Fibroblast of lung (primary cell): ENCODE results near the gene BTN2A1. TPM values are rescaled to one million over a fixed set of nuclear protein-coding genes. Genes with fewer than 3 reads are reported as not detected.

ENCODE experiments used
- DNase-seq, 2 donors: peaks; one replicate each; pipeline versions ENCODE4 v3.0.0 to v3.0.0-alpha.2; 2010; ENCODE audit warnings: low read depth in 2 of 2
- H2AFZ ChIP-seq: 2 replicates; pipeline ENCODE4 v1.5.1; 2012; ENCODE audit warnings: low read length, control low read depth, inconsistent platforms
- H3K27ac ChIP-seq: 2 replicates; pipeline ENCODE4 v1.5.1; 2011; ENCODE audit warnings: low read length, control low read depth; ENCODE audit not compliant: insufficient read depth
- H3K27me3 ChIP-seq: 2 replicates; pipeline ENCODE4 v1.5.1; 2011; ENCODE audit warnings: mild to moderate bottlenecking, low read length; ENCODE audit not compliant: control insufficient read depth, insufficient read depth
- H3K36me3 ChIP-seq: 2 replicates; pipeline ENCODE4 v1.5.1; 2011; ENCODE audit warnings: low read length; ENCODE audit not compliant: control insufficient read depth, insufficient read depth
- H3K4me1 ChIP-seq: 2 replicates; pipeline ENCODE4 v1.5.1; 2011; ENCODE audit warnings: low read length; ENCODE audit not compliant: control insufficient read depth, insufficient read depth; ENCODE audit errors: extremely low read depth
- H3K4me2 ChIP-seq: 2 replicates; pipeline ENCODE4 v1.5.1; 2011; ENCODE audit warnings: low read length, control low read depth; ENCODE audit not compliant: insufficient read depth; ENCODE audit errors: extremely low read depth
- H3K4me3 ChIP-seq, 4 experiments: fragments of 200-600 bp in 1 of 4; sonication (generic) in 1 of 4; replicated peaks in 1 of 4; 2 replicates each; pipeline ENCODE4 v1.5.1; 2011 to 2016; ENCODE audit warnings: low read length in 4 of 4, low read depth in 3 of 4, mild to moderate bottlenecking in 3 of 4, control low read depth in 2 of 4, inconsistent platforms in 1 of 4, mixed read lengths in 1 of 4; ENCODE audit not compliant: insufficient read depth in 1 of 4; ENCODE audit errors: control extremely low read depth in 1 of 4
- H3K79me2 ChIP-seq: 2 replicates; pipeline ENCODE4 v1.5.1; 2012; ENCODE audit warnings: mild to moderate bottlenecking, low read length, inconsistent platforms; ENCODE audit not compliant: control insufficient read depth, insufficient read depth
- H3K9ac ChIP-seq: 2 replicates; pipeline ENCODE4 v1.5.1; 2011; ENCODE audit warnings: mild to moderate bottlenecking, low read length, control low read depth; ENCODE audit not compliant: insufficient read depth
- H3K9me3 ChIP-seq: 2 replicates; pipeline ENCODE4 v1.5.1; 2012; ENCODE audit warnings: low read depth, low read length; ENCODE audit not compliant: control insufficient read depth, insufficient read depth
- H4K20me1 ChIP-seq: 2 replicates; pipeline ENCODE4 v1.5.1; 2011; ENCODE audit warnings: low read length; ENCODE audit not compliant: control insufficient read depth, insufficient read depth; ENCODE audit errors: extremely low read depth
- CTCF ChIP-seq, 2 donors: IDR thresholded peaks in 1 of 2; conservative IDR thresholded peaks in 1 of 2; 1 replicate in 1 of 2; 2 replicates in 1 of 2; pipeline ENCODE4 v1.5.1; 2011 to 2012; ENCODE audit warnings: low read length in 2 of 2, control low read depth in 1 of 2, inconsistent platforms in 1 of 2, low read depth in 1 of 2, mild to moderate bottlenecking in 1 of 2
- EZH2 ChIP-seq: IDR thresholded peaks from 2 replicates; pipeline ENCODE4 v1.5.1; 2012; ENCODE audit warnings: low read length, control low read depth, mild to moderate bottlenecking; ENCODE audit errors: missing control alignments
- polyA plus RNA-seq, 2 donors: library from polyadenylated mRNA; depleted of rRNA in 1 of 2; stranded (reverse) in 1 of 2; unstranded in 1 of 2; fragments of >200 nt; gene quantifications; 2 replicates each; pipeline ENCODE4 v1.2.1, GENCODE V29; 2011 to 2012; ENCODE audit warnings: missing spikeins in 1 of 2
- total RNA-seq: library from RNA; depleted of rRNA; stranded (reverse); fragments of >200 nt; gene quantifications from 2 replicates; pipeline ENCODE4 v1.2.1, GENCODE V29; 2014

BTN2A1 gene
- total and polyA plus RNA-seq, 2 donors (not counting 1 experiment from before 2014, with no cell fraction given), result 14.9 to 26.4 TPM

- H3K9ac ChIP-seq, result no peak overlapping the region
- H3K27ac ChIP-seq, result no peak overlapping the region
- H3K79me2 ChIP-seq, result no peaks in the 10 kb centered on the region
- no peak for TF ChIP-seq CTCF (conservative IDR thresholded peaks at IDR 0.05 in 1 of 2, IDR thresholded peaks at IDR 0.05 in 1 of 2; ENCODE audit: low read depth in 1 of 2, low read length in 2 of 2)
- TF ChIP-seq EZH2, result no peak
- peaks cover 2% of the 10 kb centered on the region for H3K4me1 ChIP-seq
- H3K4me2 ChIP-seq, result no peak overlapping the region
- H3K4me3 ChIP-seq, result no peak overlapping the region
- H3K36me3 ChIP-seq, result peaks cover 23% of the 10 kb centered on the region
- no peaks in the 10 kb centered on the region for H3K27me3 ChIP-seq
- H2AFZ ChIP-seq, result no peak overlapping the region
- no peak for DNase-seq
- no peaks in the 10 kb centered on the region for H4K20me1 ChIP-seq
- H3K9me3 ChIP-seq, result no peaks in the 10 kb centered on the region
These were observed 11.1 kb downstream of the BTN2A1 start for GRCh38 chr6:26468829-26469228.

- H3K27me3 ChIP-seq, result no peaks in the 10 kb centered on the region
- no peak overlapping the region for H3K9ac ChIP-seq
- H3K36me3 ChIP-seq, result peaks cover 9% of the 10 kb centered on the region
- DNase-seq, result no peak
- no peak overlapping the region for H3K4me2 ChIP-seq
- H3K9me3 ChIP-seq, result no peaks in the 10 kb centered on the region
- no peaks in the 10 kb centered on the region for H3K79me2 ChIP-seq
- H2AFZ ChIP-seq, result no peak overlapping the region
- H3K4me3 ChIP-seq, result no peak overlapping the region
- H4K20me1 ChIP-seq, result no peaks in the 10 kb centered on the region
- no peak overlapping the region for H3K27ac ChIP-seq
- H3K4me1 ChIP-seq, result peaks cover 7% of the 10 kb centered on the region
- TF ChIP-seq CTCF (conservative IDR thresholded peaks at IDR 0.05 in 1 of 2, IDR thresholded peaks at IDR 0.05 in 1 of 2; ENCODE audit: low read depth in 1 of 2, low read length in 2 of 2) (no peak), EZH2 (no peak)
These were observed 12.9 kb downstream of the BTN2A1 start for GRCh38 chr6:26470643-26471042.

- H3K4me2 ChIP-seq, result no peak overlapping the region
- no peak for TF ChIP-seq CTCF (conservative IDR thresholded peaks at IDR 0.05 in 1 of 2, IDR thresholded peaks at IDR 0.05 in 1 of 2; ENCODE audit: low read depth in 1 of 2, low read length in 2 of 2)
- TF ChIP-seq EZH2, result no peak
- no peak overlapping the region for H3K4me3 ChIP-seq
- H3K27ac ChIP-seq, result no peak overlapping the region
- no peaks in the 10 kb centered on the region for H3K79me2 ChIP-seq
- H3K9ac ChIP-seq, result no peak overlapping the region
- no peaks in the 10 kb centered on the region for H3K27me3 ChIP-seq
- no peak overlapping the region for H2AFZ ChIP-seq
- H3K36me3 ChIP-seq, result peaks cover 3% of the 10 kb centered on the region
- H3K9me3 ChIP-seq, result no peaks in the 10 kb centered on the region
- H4K20me1 ChIP-seq, result no peaks in the 10 kb centered on the region
- peaks cover 7% of the 10 kb centered on the region for H3K4me1 ChIP-seq
- DNase-seq, result no peak
These were observed 14.2 kb downstream of the BTN2A1 start for GRCh38 chr6:26471970-26472369.
